B cell (primary cell): ENCODE measurements around the gene YY1. TPM values are rescaled to one million over a fixed set of nuclear protein-coding genes. Genes with fewer than 3 reads are reported as not detected.

Experiments
- ATAC-seq: fragments of 200-7000 bp; cut with Tn5 transposase; one replicate; pipeline ENCODE4 v1.10.0; 2021; ENCODE audit warnings: low read depth, mild to moderate bottlenecking, moderate number of reproducible peaks, moderate library complexity
- CTCF ChIA-PET: fragments of 350-600 bp; sonication (Branson Sonifier 250); formaldehyde crosslinking; loops from one replicate; lab custom pipeline; 2021; ENCODE audit warnings: antibody characterized with exemption, inconsistent platforms; lab: Charles Lee
- POLR2A ChIA-PET: fragments of 350-600 bp; sonication (Branson Sonifier 250); formaldehyde crosslinking; loops from one replicate; lab custom pipeline; 2021; ENCODE audit warnings: antibody characterized with exemption; lab: Charles Lee
- DNase-seq: peaks from one replicate; pipeline ENCODE4 v3.0.0; 2013
- H2AFZ ChIP-seq: 2 replicates; pipeline ENCODE4 v1.6.1; 2012; ENCODE audit warnings: mild to moderate bottlenecking, low read depth, low read length; ENCODE audit not compliant: insufficient read depth, poor library complexity, severe bottlenecking
- H3K27ac ChIP-seq, 2 donors: 1 replicate in 1 of 2; 2 replicates in 1 of 2; pipeline ENCODE4 v1.5.1; 2012 to 2013; ENCODE audit warnings: low read length in 2 of 2, mild to moderate bottlenecking in 2 of 2, moderate library complexity in 1 of 2
- H3K27me3 ChIP-seq, 4 experiments: fragments of 200-600 bp in 1 of 4; sonication (generic) in 1 of 4; replicated peaks in 1 of 4; 1 replicate in 2 of 4; 2 replicates in 2 of 4; pipeline versions ENCODE4 v1.6.1 to v1.7.0; 2013 to 2016; ENCODE audit warnings: low read length in 3 of 4, mild to moderate bottlenecking in 2 of 4, mixed read lengths in 1 of 4, moderate library complexity in 1 of 4; ENCODE audit not compliant: insufficient read depth in 4 of 4, control insufficient read depth in 3 of 4; ENCODE audit errors: control extremely low read depth in 1 of 4
- H3K36me3 ChIP-seq, 2 experiments: replicated peaks in 1 of 2; 1 replicate in 1 of 2; 2 replicates in 1 of 2; pipeline versions ENCODE4 v1.6.1 to v1.7.1; 2013; ENCODE audit warnings: low read length in 1 of 2; ENCODE audit not compliant: insufficient read depth in 2 of 2, control insufficient read depth in 1 of 2; ENCODE audit errors: control extremely low read depth in 1 of 2, extremely low read depth in 1 of 2
- H3K4me1 ChIP-seq, 2 donors: fragments of 200-600 bp in 1 of 2; sonication (generic) in 1 of 2; 1 replicate in 1 of 2; 2 replicates in 1 of 2; pipeline versions ENCODE4 v1.5.1 to v1.6.1; 2013 to 2017; ENCODE audit warnings: low read length in 2 of 2; ENCODE audit not compliant: control insufficient read depth in 2 of 2, insufficient read depth in 2 of 2
- H3K4me2 ChIP-seq: replicated peaks from 2 replicates; pipeline ENCODE3; 2012; ENCODE audit warnings: mild to moderate bottlenecking, low read depth, low read length; ENCODE audit not compliant: poor library complexity, severe bottlenecking
- H3K4me3 ChIP-seq, 5 experiments: fragments of 200-600 bp in 1 of 5; sonication (generic) in 1 of 5; 1 replicate in 3 of 5; 2 replicates in 2 of 5; pipeline versions ENCODE4 v1.5.1 to v1.7.0; 2011 to 2016; ENCODE audit warnings: low read length in 4 of 5, mild to moderate bottlenecking in 4 of 5, low read depth in 2 of 5, control low read depth in 1 of 5, moderate library complexity in 1 of 5; ENCODE audit not compliant: insufficient read depth in 1 of 5; ENCODE audit errors: control extremely low read depth in 1 of 5, extremely low read depth in 1 of 5
- H3K79me2 ChIP-seq: fragments of 200-600 bp; sonication (generic); one replicate; pipeline ENCODE4 v1.6.0; 2016; ENCODE audit warnings: low read length; ENCODE audit not compliant: control insufficient read depth, insufficient read depth
- H3K9ac ChIP-seq: fragments of 200-600 bp; sonication (generic); 2 replicates; pipeline ENCODE4 v1.6.1; 2017; ENCODE audit warnings: mild to moderate bottlenecking, low read length, moderate library complexity
- H3K9me3 ChIP-seq, 3 donors: one replicate each; pipeline versions ENCODE4 v1.6.1 to v1.7.1; 2013; ENCODE audit warnings: low read length in 2 of 3; ENCODE audit not compliant: control insufficient read depth in 2 of 3, insufficient read depth in 1 of 3; ENCODE audit errors: control extremely low read depth in 1 of 3
- H4K20me1 ChIP-seq: 2 replicates; pipeline ENCODE4 v1.6.0; 2012; ENCODE audit warnings: mild to moderate bottlenecking, low read length; ENCODE audit not compliant: insufficient read depth, control insufficient read depth, poor library complexity, severe bottlenecking
- H3K27ac Mint-ChIP-seq: one replicate; pipeline ENCODE4 v1.8.0; 2021; ENCODE audit warnings: mixed read lengths
- H3K27me3 Mint-ChIP-seq: one replicate; pipeline ENCODE4 v1.8.0; 2021; ENCODE audit warnings: mixed read lengths
- H3K4me1 Mint-ChIP-seq: one replicate; pipeline ENCODE4 v1.8.0; 2021; ENCODE audit warnings: mixed read lengths
- H3K4me3 Mint-ChIP-seq: one replicate; pipeline ENCODE4 v1.8.0; 2021; ENCODE audit warnings: mixed read lengths
- H3K9me3 Mint-ChIP-seq: one replicate; pipeline ENCODE4 v1.8.0; 2022; ENCODE audit warnings: mixed read lengths; ENCODE audit not compliant: insufficient read depth
- EZH2 ChIP-seq: IDR thresholded peaks from 2 replicates; pipeline ENCODE4 v1.6.1; 2012; ENCODE audit warnings: borderline replicate concordance, low read depth, mild to moderate bottlenecking, moderate library complexity, low read length; ENCODE audit not compliant: insufficient read depth, poor library complexity, severe bottlenecking
- WGBS: methylation state at CpG from one replicate; pipeline ENCODE4 v1.1.5; 2013; ENCODE audit warnings: missing lambda C conversion rate; ENCODE audit not compliant: insufficient coverage; 5-methylcytosine and 5-hydroxymethylcytosine counted together
- intact Hi-C: fragments of 100-400 bp; cut with micrococcal nuclease; formaldehyde crosslinking; loops from one replicate; pipeline ENCODE4 v1.10.0; 2022
- polyA plus RNA-seq: library from polyadenylated mRNA; depleted of rRNA; stranded (reverse); fragments of >200 nt; gene quantifications from 2 replicates; pipeline ENCODE4 v1.2.3, GENCODE V29; 2012
- total RNA-seq, 2 donors: library from RNA; stranded (reverse); fragments of 120-200 nt in 1 of 2; gene quantifications; 1 replicate in 1 of 2; 2 replicates in 1 of 2; pipeline versions ENCODE4 v1.2.3 to v1.2.4, GENCODE V29; 2013 to 2022
- TF ChIP-seq, protein P1 (sequence below): fragments of 200-600 bp; IDR thresholded peaks from one replicate; pipeline ENCODE4 v1.8.0; 2022; ENCODE audit warnings: antibody characterized with exemption, mild to moderate bottlenecking

The YY1 gene
- total and polyA plus RNA-seq, 2 donors (not counting 1 experiment from before 2014, with no cell fraction given): 24.0 to 91.4 TPM

- Histone ChIP-seq H3K36me3 (no peaks in the 10 kb centered on the region), H3K27me3 (no peaks in the 10 kb centered on the region), H3K4me2 (peak overlapping the region; percentile 84), H3K4me3 (peak overlapping the region; percentile 59 to 91 (median 87)), H3K79me2 (peaks cover 83% of the 10 kb centered on the region), H3K4me1 (peaks cover 36 to 43% of the 10 kb centered on the region in 2 donors), H3K27ac (peak overlapping the region; percentile 18 to 97), H3K9ac (peak overlapping the region; percentile 86), H4K20me1 (peaks cover 46% of the 10 kb centered on the region), H3K9me3 (no peaks in the 10 kb centered on the region), H2AFZ (peak overlapping the region; percentile 84)
- POLR2A ChIA-PET: no interaction called here
- CTCF ChIA-PET: interaction anchor here (1.8 to 3.1 kb wide), 4 partner anchors 14 to 46 kb away, joined by 3 to 22 read pairs (median 8); no protein-coding TSS in a partner anchor
- DNase-seq (no peak), ATAC-seq (no peak)
- Mint-ChIP-seq H3K27ac (peak overlapping the region; percentile 95), H3K4me1 (peaks cover 58% of the 10 kb centered on the region), H3K27me3 (no peaks in the 10 kb centered on the region), H3K4me3 (peak overlapping the region; percentile 85), H3K9me3 (no peaks in the 10 kb centered on the region)
- intact Hi-C loops: no loop called here
- WGBS: under 1% methylated on average over 80 of the region's 93 CpGs
- TF ChIP-seq EZH2: no peak
Observed at GRCh38 chr14:100239211-100239839, 381 bp downstream of the YY1 start.

DNA sequence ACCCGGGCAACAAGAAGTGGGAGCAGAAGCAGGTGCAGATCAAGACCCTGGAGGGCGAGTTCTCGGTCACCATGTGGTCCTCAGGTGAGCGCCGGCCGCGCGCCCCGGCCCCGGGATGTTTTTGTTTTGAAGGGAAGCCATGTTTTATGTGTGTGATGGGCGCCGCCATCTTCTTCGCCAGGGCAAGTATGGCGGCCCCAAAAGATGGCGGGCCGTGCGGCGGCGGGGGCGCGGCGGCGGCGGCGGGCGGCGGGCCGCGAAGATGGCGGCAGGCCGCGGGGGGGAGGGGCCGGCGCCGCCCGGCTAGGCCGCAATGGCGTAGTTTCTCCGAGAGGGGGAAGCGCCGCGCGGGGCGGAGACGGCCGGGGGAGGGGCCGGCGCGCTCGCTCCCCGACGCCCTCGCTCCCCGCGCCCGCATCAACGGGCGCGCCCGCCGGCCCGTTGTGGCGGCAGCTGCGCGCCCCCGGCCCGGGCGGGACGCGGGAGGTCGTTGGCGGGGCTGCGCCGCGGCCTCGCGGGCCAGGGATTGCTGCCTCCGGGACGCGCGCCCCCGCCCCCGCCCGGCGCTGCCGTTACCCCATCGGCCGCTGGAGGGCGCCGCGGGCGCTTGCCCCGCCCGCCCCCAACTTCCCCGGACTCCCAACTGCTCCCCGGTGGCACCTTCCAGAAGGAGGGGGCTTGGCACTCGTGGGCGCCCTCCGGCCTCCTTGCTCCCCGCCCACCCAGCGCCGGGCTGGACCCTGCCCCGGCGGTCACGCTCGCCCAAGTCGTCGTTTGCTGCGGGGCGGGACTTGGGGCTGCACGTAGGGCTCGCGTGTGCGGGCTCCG is 1.1 kb downstream of the YY1 start:
- H3K27ac ChIP-seq: peak overlapping the region; percentile 55 to 97
- peaks cover 87% of the 10 kb centered on the region for H3K79me2 ChIP-seq
- peak overlapping the region; percentile 87 for H3K4me3 Mint-ChIP-seq
- H3K4me1 ChIP-seq: peaks cover 37 to 47% of the 10 kb centered on the region in 2 donors
- POLR2A ChIA-PET: no interaction called here
- H4K20me1 ChIP-seq: peaks cover 40% of the 10 kb centered on the region
- no peaks in the 10 kb centered on the region for H3K36me3 ChIP-seq
- no peaks in the 10 kb centered on the region for H3K27me3 ChIP-seq
- WGBS: under 1% methylated on average over 115 of the region's 115 CpGs
- peak overlapping the region; percentile 86 for H3K9ac ChIP-seq
- H3K27me3 Mint-ChIP-seq: no peaks in the 10 kb centered on the region
- peak overlapping the region; percentile 84 for H3K4me2 ChIP-seq
- peak; percentile 52 for ATAC-seq
- H2AFZ ChIP-seq: peak overlapping the region; percentile 84
- TF ChIP-seq, protein P1, sequence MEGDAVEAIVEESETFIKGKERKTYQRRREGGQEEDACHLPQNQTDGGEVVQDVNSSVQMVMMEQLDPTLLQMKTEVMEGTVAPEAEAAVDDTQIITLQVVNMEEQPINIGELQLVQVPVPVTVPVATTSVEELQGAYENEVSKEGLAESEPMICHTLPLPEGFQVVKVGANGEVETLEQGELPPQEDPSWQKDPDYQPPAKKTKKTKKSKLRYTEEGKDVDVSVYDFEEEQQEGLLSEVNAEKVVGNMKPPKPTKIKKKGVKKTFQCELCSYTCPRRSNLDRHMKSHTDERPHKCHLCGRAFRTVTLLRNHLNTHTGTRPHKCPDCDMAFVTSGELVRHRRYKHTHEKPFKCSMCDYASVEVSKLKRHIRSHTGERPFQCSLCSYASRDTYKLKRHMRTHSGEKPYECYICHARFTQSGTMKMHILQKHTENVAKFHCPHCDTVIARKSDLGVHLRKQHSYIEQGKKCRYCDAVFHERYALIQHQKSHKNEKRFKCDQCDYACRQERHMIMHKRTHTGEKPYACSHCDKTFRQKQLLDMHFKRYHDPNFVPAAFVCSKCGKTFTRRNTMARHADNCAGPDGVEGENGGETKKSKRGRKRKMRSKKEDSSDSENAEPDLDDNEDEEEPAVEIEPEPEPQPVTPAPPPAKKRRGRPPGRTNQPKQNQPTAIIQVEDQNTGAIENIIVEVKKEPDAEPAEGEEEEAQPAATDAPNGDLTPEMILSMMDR: peak; percentile 67
- no peak for TF ChIP-seq EZH2
- peak overlapping the region; percentile 95 for H3K27ac Mint-ChIP-seq
- no peaks in the 10 kb centered on the region for H3K9me3 ChIP-seq
- CTCF ChIA-PET: interaction anchor here (0.8 to 3.1 kb wide), 17 partner anchors 12 to 158 kb away, joined by 3 to 22 read pairs (median 5); no protein-coding TSS in a partner anchor
- DNase-seq: peak; percentile 93
- peak overlapping the region; percentile 72 to 91 (median 87) for H3K4me3 ChIP-seq
- intact Hi-C loops: loop anchor here (1.0 to 2.0 kb wide), 4 partner anchors 17 to 47 kb away; no protein-coding TSS in a partner anchor
- H3K4me1 Mint-ChIP-seq: peaks cover 55% of the 10 kb centered on the region
- no peaks in the 10 kb centered on the region for H3K9me3 Mint-ChIP-seq
